ENCODE results near the gene CDCA5. TPM values are rescaled to one million over a fixed set of nuclear protein-coding genes. Genes with fewer than 3 reads are reported as not detected.

CDCA5 gene
- total RNA-seq, 4 donors from 2014 or later: 0.36 to 1.3 (median 1.00) TPM; not detected in 1

GRCh38 chr11:65057526-65057925 lies 26.3 kb downstream of the CDCA5 start:
- TF ChIP-seq POLR2A (IDR thresholded peaks at IDR 0.05) (no peak), CTCF (IDR thresholded peaks at IDR 0.05 in 4 of 5, conservative IDR thresholded peaks at IDR 0.05 in 1 of 5) (no peak)
- Histone ChIP-seq H3K4me1 (no peaks in the 10 kb centered on the region), H3K9me3 (no peaks in the 10 kb centered on the region), H3K36me3 (no peaks in the 10 kb centered on the region), H3K27ac (no peak overlapping the region), H3K27me3 (no peaks in the 10 kb centered on the region), H3K4me3 (no peak overlapping the region)
- ATAC-seq (no peak), DNase-seq (no peak)
- in situ Hi-C loops (cut with MboI; ENCODE audit: low sequenced_read_pairs in 4 of 4) (no loop called here), intact Hi-C loops (cut with DNase I; ENCODE audit: low total_unique reads) (loop anchor here (2.0 kb wide), 1 partner anchor 37 kb away; no protein-coding TSS in a partner anchor)

- intact Hi-C loops (cut with DNase I; ENCODE audit: low total_unique reads): loop anchor here (2.0 kb wide), 1 partner anchor 36 kb away; no protein-coding TSS in a partner anchor
- H3K36me3 ChIP-seq: no peaks in the 10 kb centered on the region
- no peaks in the 10 kb centered on the region for H3K9me3 ChIP-seq
- no peaks in the 10 kb centered on the region for H3K4me1 ChIP-seq
- DNase-seq (no peak), ATAC-seq (no peak)
- H3K27ac ChIP-seq: no peak overlapping the region
- H3K27me3 ChIP-seq: no peaks in the 10 kb centered on the region
- TF ChIP-seq POLR2A (IDR thresholded peaks at IDR 0.05): no peak
- no peak overlapping the region for H3K4me3 ChIP-seq
- in situ Hi-C loops (cut with MboI; ENCODE audit: low sequenced_read_pairs in 4 of 4): no loop called here
These were observed 26.8 kb downstream of the CDCA5 start for GRCh38 chr11:65056999-65057398.

- in situ Hi-C loops (cut with MboI; ENCODE audit: low sequenced_read_pairs in 4 of 4) (no loop called here), intact Hi-C loops (cut with DNase I; ENCODE audit: low total_unique reads) (no loop called here)
- DNase-seq: no peak
- TF ChIP-seq POLR2A (IDR thresholded peaks at IDR 0.05): no peak
- TF ChIP-seq CTCF (IDR thresholded peaks at IDR 0.05 in 4 of 5, conservative IDR thresholded peaks at IDR 0.05 in 1 of 5): no peak
- no peaks in the 10 kb centered on the region for H3K9me3 ChIP-seq
- H3K4me3 ChIP-seq: no peak overlapping the region
- H3K36me3 ChIP-seq: no peaks in the 10 kb centered on the region
- H3K27ac ChIP-seq: no peak overlapping the region
- H3K4me1 ChIP-seq: no peaks in the 10 kb centered on the region
- ATAC-seq: no peak
- H3K27me3 ChIP-seq: no peaks in the 10 kb centered on the region
These were observed 28.3 kb downstream of the CDCA5 start for GRCh38 chr11:65055538-65055937.

GRCh38 chr11:65053827-65054508 lies 29.9 kb downstream of the CDCA5 start:
- DNase-seq (no peak), ATAC-seq (no peak)
- intact Hi-C loops (cut with DNase I; ENCODE audit: low total_unique reads): no loop called here
- in situ Hi-C loops (cut with MboI; ENCODE audit: low sequenced_read_pairs in 4 of 4): no loop called here
- Histone ChIP-seq H3K9me3 (no peaks in the 10 kb centered on the region), H3K4me3 (no peak overlapping the region), H3K27ac (no peak overlapping the region), H3K36me3 (no peaks in the 10 kb centered on the region), H3K27me3 (no peaks in the 10 kb centered on the region), H3K4me1 (no peaks in the 10 kb centered on the region)
- TF ChIP-seq POLR2A (IDR thresholded peaks at IDR 0.05) (no peak), CTCF (IDR thresholded peaks at IDR 0.05 in 4 of 5, conservative IDR thresholded peaks at IDR 0.05 in 1 of 5) (no peak)

GRCh38 chr11:65051398-65051858 lies 32.4 kb downstream of the CDCA5 start:
- ATAC-seq (no peak), DNase-seq (no peak)
- TF ChIP-seq CTCF (IDR thresholded peaks at IDR 0.05 in 4 of 5, conservative IDR thresholded peaks at IDR 0.05 in 1 of 5) (no peak), POLR2A (IDR thresholded peaks at IDR 0.05) (no peak)
- intact Hi-C loops (cut with DNase I; ENCODE audit: low total_unique reads) (no loop called here), in situ Hi-C loops (cut with MboI; ENCODE audit: low sequenced_read_pairs in 4 of 4) (no loop called here)
- H3K36me3 ChIP-seq: no peaks in the 10 kb centered on the region
- no peaks in the 10 kb centered on the region for H3K9me3 ChIP-seq
- H3K27ac ChIP-seq: no peak overlapping the region
- H3K27me3 ChIP-seq: no peaks in the 10 kb centered on the region
- H3K4me1 ChIP-seq: no peaks in the 10 kb centered on the region
- no peak overlapping the region for H3K4me3 ChIP-seq

Data from gastrocnemius medialis (tissue), 4 donors.